VCaP (cell line): ENCODE measurements around the gene EPS8L2.

Experiments used
- H3K27ac ChIP-seq: fragments of 450-650 bp; 2 replicates; pipeline ENCODE4 v1.5.1; 2017
- TF ChIP-seq, protein P1 (sequence below): fragments of 450-650 bp; conservative IDR thresholded peaks from 2 replicates; pipeline ENCODE4 v1.5.1; 2017; ENCODE audit warnings: mild to moderate bottlenecking, moderate library complexity

The EPS8L2 gene

DNA sequence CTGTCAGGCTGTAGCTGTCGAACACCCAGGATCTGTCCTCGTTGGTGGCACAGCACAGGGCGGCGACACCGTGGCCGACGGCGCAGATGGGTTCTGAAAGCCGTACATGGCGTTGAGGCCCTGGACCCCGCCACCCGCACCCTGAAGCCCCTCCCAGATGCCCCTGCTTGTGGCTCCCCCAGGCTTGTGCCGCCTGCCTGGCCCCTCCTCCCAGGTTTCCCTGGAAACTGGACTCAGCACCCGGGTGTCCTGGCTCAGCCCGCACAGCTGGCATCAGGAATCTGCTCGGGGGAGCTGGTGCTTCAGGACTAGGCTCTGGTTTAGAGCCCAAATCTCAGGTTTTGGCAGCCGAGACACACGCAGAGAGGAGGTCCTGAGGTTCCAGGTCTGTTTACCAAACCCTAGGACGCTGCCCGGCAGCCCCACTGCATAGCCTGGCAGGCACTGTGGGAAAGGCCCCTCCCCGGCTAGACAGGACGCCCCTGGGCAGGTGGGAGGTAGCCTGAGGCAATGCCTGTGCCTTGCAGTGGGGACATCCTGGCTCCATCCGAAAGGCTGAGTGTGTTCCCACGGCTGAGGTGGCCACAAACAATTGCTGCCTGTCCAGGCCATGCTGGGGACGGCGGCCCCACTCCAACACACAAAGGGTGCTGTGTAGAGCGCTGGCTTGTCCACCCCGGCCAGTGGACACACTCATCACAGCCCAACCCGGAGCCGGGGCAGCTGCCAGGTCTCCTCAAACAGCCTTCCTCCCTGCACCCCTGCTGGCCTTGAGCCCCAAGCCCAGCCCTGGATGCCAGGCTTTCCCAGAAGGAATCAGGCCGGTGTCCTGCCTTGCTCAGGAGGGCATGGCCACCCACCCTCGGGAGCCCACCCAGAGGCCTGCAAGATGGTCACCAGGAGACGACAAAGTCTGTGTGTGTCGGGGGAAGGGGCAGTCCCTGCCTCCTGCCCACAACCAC lies 66.7 kb downstream of the EPS8L2 start:
- H3K27ac ChIP-seq = no peak overlapping the region
- TF ChIP-seq, protein P1, sequence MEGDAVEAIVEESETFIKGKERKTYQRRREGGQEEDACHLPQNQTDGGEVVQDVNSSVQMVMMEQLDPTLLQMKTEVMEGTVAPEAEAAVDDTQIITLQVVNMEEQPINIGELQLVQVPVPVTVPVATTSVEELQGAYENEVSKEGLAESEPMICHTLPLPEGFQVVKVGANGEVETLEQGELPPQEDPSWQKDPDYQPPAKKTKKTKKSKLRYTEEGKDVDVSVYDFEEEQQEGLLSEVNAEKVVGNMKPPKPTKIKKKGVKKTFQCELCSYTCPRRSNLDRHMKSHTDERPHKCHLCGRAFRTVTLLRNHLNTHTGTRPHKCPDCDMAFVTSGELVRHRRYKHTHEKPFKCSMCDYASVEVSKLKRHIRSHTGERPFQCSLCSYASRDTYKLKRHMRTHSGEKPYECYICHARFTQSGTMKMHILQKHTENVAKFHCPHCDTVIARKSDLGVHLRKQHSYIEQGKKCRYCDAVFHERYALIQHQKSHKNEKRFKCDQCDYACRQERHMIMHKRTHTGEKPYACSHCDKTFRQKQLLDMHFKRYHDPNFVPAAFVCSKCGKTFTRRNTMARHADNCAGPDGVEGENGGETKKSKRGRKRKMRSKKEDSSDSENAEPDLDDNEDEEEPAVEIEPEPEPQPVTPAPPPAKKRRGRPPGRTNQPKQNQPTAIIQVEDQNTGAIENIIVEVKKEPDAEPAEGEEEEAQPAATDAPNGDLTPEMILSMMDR = no peak

DNA sequence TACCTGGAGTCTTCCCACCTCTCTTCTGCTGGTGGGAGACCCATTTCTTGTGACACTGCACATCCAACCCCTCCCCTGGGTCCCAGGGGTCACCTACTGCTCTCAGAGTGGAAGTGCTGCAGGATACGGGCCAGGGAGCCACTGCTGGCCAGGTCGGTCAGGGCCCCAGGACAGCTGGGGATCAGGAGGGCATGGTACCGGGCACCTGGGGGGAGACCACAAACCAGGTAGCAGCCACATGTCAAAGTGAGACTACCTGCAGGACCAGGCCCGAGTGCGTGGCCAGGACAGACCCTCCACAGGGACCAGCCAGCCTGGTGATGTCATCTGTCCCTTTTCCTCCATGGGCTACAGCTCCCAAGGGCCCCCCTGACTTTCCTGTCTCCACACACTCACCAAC lies 67.4 kb downstream of the EPS8L2 start:
- H3K27ac ChIP-seq = peak overlapping the region; percentile 2; the same call in 1 of the 2 replicates
- TF ChIP-seq, protein P1 = no peak

DNA sequence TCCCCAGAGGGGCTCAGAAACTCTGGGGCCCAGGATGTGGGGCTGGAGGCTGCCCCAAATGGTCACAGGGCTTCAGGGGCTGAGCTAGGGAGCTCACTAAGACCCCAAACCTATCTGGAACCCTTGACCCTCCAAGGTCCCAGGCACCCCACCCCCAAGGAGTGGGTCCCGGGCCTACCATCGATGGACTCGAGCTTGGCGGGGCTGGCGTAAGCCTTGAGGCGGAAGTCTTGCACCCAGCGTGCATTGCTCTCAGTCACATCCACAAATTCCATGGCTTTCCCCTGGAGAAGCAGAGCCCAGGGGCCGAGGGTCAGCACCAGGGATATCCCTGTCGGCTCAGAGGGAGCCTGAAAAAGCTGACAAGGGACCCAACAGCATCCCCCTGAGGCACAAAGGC lies 67.8 kb downstream of the EPS8L2 start:
- TF ChIP-seq, protein P1 = no peak
- H3K27ac ChIP-seq = peak overlapping the region; percentile 2; the same call in 1 of the 2 replicates

DNA sequence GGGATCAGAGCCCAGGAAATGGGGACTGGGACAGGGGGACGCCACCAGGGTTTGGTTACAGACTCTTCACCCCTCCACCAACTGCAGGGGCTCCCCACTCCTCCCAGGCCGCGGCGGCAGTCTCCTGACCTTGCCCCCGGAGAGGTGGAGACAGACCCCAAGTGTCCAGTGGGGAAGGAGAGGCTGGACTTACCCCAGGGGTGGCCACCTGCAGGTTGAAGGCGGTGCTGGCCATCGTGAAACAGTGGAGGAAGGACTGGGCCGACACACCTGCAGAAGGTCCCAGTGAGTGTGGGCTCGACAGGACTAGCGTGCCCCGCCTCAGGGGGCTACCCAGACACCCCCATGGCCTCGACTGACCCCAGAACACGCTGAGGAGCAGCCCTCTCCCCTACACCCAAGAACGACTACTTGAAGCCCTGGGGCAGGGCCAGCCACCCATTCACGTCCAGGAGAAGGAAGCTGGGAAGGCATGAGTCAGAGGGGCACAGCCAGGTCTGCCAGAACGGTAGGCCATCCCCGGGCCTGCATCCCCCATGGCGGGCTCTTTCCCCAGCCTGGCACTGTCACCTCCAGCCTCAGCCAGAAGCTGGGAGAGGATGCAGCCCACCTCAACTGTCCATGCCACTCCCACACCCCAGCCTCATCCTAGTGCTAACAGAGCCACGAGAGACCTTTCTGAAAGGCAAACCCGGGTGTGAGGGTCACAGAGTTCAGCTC lies 69.0 kb downstream of the EPS8L2 start:
- peak overlapping the region; percentile 84; the same call in 1 of the 2 replicates for H3K27ac ChIP-seq
- TF ChIP-seq, protein P1 = no peak

DNA sequence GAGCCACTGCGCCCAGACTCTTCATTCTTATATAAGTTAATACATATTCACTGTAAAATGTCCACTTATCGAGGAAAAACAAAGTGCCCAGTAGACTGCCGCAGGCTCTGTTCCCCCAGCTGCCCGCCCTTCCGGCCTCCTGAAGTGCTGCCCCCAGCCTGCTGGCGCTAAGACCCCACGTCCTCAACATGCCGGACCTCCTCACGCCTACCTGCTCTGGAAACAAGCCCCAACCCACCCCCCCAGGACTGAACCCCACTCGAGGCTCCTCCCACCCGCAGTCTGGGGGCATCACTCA lies 70.2 kb downstream of the EPS8L2 start:
- TF ChIP-seq, protein P1 = no peak
- H3K27ac ChIP-seq = peak overlapping the region; percentile 84

DNA sequence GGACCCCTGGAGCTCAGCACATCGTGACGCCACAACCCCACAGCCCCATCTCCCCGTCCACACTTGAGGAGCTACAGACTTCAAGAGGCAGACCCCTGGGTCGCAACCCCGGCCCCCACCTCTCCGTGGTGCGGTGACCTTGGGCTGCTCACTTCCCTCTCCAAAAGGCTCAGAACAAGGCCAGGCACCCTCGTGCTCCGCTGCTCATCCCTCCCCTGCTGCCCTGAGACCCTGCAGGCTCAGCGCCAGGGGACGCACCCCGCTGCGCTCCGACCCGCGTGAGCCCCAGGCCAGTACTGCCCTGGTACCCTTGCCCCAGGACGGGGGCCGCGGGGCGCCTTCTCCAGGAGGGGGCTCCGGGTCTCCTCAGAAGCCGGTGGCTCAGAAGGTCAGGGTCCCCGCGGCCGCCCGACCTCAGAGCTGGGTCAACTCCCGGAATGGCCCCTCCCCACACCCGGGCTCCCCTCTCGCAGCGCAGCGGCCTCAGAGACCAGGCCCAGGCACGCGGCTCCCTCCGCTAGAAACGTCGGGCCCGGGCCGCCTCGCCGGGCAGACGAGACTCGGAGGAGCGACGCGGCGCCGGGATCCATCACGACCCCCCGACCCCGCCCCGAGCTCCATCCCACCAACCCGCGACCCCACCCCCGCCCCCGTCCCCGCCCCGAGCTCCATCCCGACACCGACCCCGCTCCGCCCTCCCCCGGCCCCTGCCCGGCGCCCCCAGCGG lies 70.7 kb downstream of the EPS8L2 start:
- TF ChIP-seq, protein P1 = no peak
- peak overlapping the region; percentile 84 for H3K27ac ChIP-seq
